Gastrocnemius medialis (tissue), 4 donors: ENCODE measurements around the gene AIMP1.
"Not testable (repeated sequence)": the region's sequence is repeated elsewhere in the genome, so short reads cannot be mapped to it uniquely, and the experiment has no call there.

Source experiments
- POLR2A ChIP-seq, 2 donors: fragments of 450-650 bp; IDR thresholded peaks; one replicate each; pipeline ENCODE4 v1.6.1; 2017; ENCODE audit warnings: antibody characterized with exemption in 2 of 2, mild to moderate bottlenecking in 2 of 2, moderate library complexity in 2 of 2
- TF ChIP-seq, protein P1 (sequence below), 5 experiments: fragments of 450-650 bp in 3 of 5; fragments of 200-600 bp in 2 of 5; sonication (generic) in 2 of 5; IDR thresholded peaks in 4 of 5; conservative IDR thresholded peaks in 1 of 5; 1 replicate in 4 of 5; 2 replicates in 1 of 5; pipeline ENCODE4 v1.5.1; 2016 to 2019; ENCODE audit warnings: antibody characterized with exemption in 5 of 5, mild to moderate bottlenecking in 3 of 5, moderate library complexity in 3 of 5

- TF ChIP-seq, protein P1, sequence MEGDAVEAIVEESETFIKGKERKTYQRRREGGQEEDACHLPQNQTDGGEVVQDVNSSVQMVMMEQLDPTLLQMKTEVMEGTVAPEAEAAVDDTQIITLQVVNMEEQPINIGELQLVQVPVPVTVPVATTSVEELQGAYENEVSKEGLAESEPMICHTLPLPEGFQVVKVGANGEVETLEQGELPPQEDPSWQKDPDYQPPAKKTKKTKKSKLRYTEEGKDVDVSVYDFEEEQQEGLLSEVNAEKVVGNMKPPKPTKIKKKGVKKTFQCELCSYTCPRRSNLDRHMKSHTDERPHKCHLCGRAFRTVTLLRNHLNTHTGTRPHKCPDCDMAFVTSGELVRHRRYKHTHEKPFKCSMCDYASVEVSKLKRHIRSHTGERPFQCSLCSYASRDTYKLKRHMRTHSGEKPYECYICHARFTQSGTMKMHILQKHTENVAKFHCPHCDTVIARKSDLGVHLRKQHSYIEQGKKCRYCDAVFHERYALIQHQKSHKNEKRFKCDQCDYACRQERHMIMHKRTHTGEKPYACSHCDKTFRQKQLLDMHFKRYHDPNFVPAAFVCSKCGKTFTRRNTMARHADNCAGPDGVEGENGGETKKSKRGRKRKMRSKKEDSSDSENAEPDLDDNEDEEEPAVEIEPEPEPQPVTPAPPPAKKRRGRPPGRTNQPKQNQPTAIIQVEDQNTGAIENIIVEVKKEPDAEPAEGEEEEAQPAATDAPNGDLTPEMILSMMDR (IDR thresholded peaks at IDR 0.05 in 4 of 5, conservative IDR thresholded peaks at IDR 0.05 in 1 of 5), result not testable (repeated sequence)
- not testable (repeated sequence) for TF ChIP-seq POLR2A (IDR thresholded peaks at IDR 0.05)
These were observed 4.8 kb downstream of the AIMP1 start for GRCh38 chr4:106321168-106321567.
